HG03025 (cell line): ENCODE results near the gene CYP3A5.
"Not testable (repeated sequence)": the region's sequence is repeated elsewhere in the genome, so short reads cannot be mapped to it uniquely, and the experiment has no call there.

Experiments used
- ATAC-seq: cut with Tn5 transposase; IDR thresholded peaks from one replicate; pipeline ENCODE4 v1.9.1; 2021; ENCODE audit warnings: mild to moderate bottlenecking, moderate library complexity; ENCODE audit not compliant: unreplicated experiment, low FRiP score

CYP3A5 gene

DNA sequence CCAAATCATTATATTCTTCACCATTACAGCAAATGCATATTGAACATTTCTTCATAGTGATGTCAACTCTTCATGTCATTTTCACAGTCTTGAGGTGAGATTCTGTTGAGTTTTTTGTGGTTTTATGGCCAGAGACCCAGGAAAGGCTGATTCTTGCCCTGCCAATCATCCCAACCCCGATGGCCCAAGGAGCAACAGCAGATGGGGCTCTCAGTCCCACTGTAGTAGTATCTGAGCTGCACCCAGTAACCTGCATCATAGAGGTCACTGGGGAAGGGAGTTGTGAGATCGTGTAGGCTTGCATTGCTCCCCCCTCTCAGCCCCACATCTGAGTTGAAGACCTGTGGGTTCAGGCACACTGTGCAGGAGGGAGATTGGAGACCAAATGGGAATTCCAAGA is 36.3 kb downstream of the CYP3A5 start:
- ATAC-seq = no peak

DNA sequence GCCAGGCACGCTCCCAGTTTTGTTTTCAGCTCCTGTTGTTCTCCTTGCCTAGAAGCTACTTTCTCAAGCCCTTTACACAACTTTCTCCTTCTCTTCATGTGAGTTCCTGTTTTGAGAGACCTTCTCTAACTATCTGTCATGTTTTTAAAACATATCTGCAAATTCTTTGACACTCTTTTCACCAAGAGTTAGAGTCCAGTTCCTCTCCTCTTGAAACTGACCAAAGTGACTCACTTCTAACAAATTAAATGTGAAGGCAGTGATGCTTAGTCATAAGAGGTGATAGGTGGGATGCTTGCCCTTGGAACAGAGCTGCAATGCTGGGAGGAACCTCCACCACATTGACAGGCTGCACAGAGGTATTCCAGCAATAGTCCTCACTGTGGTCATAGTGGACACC is 37.8 kb downstream of the CYP3A5 start:
- ATAC-seq = no peak

DNA sequence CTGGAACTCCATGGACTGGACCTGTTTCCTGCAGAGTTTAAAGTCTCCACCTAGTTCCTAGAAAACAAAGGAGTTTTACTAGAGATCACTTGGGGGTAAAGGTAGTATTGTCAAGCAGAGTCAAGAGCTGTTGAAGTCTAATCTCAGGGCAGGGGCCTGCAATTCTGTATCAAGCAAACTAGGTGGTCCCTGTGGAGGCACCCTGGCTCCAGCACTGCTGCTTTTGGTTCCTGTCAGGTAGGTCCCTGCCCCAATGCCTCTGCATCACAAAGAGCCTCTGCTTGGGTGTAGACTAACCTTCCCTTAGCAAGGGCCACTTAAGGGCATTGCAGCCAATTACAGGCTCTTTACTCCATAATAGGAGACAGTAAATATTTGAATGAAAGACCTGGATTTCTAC is 40.5 kb downstream of the CYP3A5 start:
- no peak for ATAC-seq

DNA sequence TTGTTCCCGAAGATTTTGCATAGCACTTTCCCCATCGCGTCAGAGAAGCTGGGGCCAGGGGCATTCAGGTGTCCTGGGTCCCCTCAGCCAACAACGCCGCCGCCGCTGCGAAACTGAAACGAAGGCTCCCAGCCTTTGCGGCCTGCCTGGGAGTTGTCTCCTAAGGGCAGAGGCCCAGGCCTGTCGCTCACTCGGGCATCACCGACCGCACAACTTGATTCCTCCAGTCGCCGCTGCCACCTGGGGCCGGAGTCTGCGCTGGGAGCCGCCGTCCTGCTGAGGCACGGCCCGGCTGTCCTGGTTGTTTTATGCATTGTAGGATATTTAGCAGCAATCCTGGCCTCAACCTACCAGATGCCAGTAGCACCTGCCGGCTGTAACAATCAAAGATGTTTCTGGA is 41.1 kb downstream of the CYP3A5 start:
- ATAC-seq = no peak

DNA sequence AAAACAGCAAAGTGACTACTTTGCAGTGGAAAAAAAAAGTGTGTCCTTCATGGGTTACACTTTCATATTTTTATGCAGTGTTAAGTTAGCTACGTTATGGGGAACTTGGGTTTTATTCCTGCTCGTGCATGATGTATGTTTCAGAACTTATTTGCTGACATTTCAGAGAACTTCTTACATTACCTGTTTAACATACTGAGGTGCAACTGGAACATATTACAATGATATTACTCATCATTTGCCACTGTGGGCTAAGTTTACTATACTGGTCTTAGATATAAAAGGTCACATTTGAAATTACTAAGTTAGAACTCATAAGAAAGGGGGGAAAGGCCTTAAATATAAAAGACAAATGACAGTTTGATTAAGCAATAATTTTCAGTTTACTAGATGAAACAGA is 42.4 kb downstream of the CYP3A5 start:
- not testable (repeated sequence) for ATAC-seq

DNA sequence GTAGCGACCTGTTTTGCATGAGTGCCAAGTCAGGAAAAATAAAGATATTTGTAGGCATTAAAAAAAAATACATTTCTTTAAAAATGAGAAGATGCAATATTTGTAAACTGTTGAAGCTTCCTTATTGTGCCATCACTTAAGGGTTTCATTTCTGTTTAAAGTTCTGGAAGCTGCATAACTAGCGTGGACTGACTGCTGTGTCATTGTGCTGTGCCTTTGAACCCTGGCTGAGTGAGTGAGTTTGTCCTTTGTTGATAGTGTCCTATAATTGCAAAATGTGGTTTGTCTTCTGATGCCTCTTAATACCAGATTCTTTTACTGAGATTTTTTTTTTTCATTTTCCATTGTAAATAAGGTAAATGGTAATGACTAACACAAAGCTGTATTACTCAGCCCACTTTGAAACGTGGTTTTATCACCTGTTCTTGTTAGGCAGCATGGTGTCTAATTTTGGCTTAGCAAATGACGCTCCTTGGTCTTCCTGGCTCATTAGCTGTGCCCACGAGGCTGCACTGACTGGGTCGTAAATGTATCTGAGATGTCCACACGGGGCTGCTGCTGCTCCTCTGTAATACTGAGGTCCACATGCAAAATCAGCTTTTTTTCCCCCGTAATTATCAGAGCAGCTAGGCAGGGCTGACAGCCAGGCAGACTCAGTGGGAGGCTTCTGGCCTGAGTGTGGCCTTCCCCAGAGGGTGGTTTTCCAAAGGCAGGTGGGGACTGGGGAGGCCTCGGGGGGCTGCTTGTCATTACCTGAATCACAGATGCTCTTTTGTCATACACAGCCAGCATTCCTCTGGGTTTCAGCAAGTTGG is 48.3 kb downstream of the CYP3A5 start:
- ATAC-seq = no peak

DNA sequence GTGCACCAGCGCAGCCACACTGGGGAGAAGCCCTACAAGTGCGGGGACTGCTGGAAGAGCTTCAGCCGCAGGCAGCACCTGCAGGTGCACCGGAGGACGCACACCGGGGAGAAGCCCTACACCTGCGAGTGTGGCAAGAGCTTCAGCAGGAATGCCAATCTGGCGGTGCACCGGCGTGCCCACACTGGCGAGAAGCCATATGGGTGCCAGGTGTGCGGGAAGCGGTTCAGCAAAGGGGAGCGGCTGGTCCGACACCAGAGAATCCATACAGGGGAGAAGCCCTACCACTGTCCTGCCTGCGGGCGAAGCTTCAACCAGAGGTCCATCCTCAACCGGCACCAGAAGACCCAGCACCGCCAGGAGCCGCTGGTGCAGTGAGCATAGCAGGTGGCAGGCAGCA is 50.2 kb downstream of the CYP3A5 start:
- ATAC-seq = no peak

DNA sequence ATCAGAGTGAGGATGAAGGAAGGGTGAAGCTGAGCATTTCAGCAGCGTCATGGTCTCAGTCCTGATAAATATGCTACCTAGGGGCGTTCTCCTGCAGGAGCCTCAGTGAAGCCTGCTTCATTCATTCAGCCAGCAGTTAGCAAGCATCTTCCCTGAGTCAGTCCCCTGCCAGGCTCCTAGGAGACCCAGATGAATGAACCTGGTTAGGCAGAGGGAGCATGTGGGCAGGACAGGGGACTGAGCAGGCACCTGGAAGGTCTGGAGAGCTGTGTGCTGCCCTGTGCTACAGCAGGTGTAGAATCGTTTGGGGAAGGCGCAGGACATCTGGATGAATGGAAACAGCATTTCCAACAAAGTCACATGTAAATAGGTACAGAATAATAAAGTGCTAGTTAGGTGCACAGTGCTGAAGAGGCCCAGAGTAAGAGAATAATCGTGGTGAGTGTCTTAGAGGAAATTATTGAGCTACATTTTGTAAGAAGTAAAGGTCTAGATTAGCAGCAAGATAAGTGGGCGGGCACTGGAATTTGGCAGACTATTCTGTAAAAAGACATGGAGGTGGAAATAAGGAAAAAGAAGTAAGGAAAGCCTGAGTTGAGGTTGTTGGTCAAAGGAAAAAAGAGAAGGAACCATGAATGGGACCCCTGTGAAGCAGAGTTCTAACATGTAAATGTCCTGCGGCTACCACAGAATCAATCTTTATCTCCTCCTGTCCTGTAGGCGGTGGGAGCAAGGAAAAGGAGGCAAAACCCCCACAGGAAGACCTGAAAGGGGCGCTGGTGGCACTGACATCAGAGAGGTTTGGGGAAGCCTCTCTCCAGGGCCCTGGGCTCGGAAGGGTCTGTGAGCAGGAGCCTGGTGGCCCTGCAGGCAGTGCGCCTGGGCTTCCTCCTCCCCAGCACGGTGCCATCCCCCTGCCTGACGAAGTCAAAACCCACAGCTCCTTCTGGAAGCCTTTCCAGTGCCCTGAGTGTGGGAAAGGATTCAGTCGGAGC is 51.0 kb downstream of the CYP3A5 start:
- ATAC-seq = no peak

DNA sequence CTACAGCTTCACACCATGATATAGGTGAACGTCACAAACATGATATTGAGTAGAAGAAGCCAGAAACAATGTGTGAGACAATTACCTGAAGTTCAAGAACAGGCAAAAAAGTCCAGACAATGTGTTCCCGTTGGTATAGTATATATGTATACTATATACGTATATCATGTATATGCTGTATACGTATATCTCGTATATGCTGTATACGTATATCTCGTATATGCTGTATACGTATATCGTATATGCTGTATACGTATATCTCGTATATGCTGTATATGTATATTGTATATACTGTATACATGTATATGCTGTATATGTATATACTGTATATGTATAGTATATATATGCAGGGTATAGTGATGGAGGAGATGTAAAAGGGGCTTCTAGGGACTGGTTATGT is 52.3 kb downstream of the CYP3A5 start:
- no peak for ATAC-seq

DNA sequence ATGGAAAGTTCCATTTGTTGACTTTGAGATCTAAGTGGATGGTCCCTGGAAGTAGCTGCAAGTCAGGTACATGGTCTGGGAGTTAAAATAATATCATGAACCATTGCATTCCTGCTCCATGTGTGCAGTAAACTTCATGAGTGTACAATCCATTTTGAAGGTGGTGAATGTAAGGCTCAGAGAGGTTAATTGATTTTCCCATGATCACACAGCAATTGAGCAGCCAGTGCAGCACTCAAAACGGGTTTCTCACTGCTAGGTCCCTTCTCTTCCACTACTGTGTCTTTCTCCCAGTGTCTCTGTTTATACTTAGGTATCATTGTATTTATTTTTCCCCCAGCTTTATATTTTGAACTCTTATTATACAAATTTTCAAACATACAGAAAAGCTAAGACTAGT is 53.1 kb downstream of the CYP3A5 start:
- no peak for ATAC-seq

DNA sequence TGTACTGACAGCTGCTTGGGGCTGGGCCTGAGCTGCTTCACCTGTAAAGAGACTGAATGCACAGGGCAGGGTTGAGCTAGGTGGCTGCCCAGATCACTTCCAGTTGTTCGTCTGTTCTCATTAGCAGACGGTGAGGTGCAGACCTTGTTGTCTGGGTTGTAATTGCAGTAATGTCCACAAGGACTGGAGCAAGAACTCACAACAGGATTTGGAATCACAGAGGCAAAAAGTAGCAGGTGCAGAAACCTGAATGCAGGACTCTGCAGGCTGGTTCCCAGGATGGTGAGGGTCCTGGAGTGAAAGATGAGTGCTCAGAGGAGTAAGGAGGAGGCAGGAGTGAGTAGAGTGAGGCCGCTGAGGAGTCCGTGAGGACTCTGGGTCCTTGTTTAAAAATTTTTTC is 53.8 kb downstream of the CYP3A5 start:
- no peak for ATAC-seq

DNA sequence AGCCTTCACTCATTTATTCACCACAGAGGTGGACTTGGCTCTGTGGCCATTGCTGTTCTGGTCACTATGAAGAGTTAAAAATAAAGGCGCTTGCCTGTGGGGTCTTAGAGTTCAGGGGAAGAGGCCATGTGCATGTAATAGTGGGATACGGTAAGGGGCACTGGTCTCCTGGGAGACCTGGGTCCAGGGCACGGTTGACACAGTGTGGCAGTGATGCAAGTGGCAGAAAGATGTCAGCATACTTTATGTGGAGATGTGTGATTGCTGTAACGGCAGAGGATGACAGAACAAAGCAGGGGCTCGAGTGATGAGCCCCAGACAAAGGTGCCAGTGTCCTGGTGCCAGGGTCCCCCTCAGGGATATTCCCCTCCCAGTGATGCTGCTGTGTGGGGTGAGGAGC is 54.5 kb downstream of the CYP3A5 start:
- no peak for ATAC-seq

DNA sequence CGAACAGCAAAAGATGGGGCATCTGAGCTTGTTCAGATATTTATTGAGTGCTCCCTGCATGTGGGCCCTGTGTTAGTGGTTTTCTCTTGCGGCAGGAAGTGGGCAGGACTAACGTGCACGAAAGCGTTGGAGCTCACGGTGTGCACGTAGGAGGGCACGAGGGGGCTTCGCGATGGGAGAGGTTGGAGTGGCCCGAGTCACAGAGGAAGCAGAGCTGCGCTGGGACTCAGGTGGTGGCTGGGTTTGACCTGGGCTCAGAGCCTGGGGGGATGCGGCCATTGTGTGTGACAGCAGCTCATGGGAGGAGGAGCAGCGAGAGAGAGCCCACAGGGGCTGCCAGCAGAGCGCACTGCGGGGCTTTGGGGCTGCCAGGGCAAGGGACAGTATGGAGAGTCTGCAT is 55.3 kb downstream of the CYP3A5 start:
- no peak for ATAC-seq

DNA sequence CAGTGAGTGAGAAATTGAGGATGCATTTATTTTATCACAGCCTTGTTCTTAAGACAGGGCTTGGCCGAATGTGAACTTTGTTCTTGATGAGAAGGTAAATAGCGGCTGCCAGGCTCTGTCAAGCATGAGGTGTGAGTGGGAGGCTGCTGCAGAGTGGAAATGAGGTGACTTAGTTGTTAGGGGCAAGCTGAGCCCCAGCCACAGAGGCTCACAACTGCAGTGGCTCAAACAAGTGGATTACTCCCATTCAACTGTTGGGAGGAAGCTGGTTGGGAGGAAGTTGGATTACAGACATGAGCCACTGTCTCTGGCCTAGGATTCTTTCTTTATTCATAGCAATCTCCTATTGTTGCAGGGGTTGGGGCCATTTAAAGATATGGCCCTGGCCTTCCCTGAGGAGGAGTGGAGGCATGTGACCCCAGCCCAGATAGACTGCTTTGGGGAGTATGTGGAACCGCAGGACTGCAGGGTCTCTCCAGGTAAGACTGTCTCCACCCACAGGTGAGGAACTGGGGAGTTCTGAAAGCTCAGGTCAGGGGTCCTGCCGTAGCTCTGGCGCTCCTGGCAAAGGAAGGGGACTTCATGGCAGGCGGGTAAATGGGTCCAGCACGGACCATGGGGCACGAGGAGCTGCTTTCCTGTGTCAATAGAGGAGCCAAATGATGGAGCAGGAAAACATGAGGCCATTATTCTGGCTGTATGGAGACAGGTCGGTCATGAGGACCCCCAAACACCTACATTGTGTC is 55.9 kb downstream of the CYP3A5 start:
- ATAC-seq = no peak

DNA sequence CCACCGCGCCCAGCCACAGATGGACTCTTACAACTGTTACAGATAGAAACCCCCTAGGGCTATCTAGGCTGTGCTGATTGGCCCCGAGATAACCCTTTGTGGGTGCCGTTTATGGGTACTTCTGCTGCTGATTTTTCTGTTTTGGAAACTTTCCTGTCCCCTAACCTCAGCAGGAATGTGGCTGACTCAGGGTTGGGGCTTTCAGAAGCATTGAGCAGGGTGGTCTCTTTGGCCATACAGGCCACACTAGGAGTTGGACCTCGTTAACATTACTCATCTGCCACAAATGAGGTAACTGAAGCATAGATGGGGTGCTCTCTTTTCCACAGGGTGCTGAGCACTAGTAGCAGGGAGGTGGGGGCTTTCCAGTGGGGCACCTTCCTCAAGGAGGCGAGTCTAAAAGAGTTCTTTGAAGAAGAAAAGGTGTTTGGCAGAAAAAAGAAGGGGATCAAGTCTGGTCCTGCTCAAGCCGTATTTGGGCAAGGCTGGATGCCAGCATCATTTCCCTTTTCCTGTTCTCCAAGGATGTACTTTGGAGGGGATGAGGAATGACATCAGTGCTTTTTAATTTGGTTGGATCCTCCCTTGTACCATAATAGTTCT is 56.6 kb downstream of the CYP3A5 start:
- no peak for ATAC-seq

DNA sequence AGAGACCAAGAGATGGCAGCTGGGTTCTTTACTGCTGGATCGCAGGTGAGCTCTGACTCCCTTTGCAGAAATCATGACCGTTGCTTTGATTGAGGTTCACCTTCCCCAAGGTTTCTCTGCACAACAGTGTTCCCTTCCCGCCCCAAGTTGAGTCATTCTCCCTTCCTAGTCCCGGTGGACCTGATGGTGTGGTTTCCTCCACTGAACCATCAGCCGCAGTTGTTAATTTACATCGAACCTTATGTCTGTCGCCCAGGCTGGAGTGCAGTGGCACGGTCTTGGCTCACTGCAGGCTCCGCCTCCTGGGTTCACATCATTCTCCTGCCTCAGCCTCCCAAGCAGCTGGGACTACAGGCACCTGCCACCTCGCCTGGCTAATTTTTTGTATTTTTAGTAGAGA is 57.2 kb downstream of the CYP3A5 start:
- ATAC-seq = no peak

DNA sequence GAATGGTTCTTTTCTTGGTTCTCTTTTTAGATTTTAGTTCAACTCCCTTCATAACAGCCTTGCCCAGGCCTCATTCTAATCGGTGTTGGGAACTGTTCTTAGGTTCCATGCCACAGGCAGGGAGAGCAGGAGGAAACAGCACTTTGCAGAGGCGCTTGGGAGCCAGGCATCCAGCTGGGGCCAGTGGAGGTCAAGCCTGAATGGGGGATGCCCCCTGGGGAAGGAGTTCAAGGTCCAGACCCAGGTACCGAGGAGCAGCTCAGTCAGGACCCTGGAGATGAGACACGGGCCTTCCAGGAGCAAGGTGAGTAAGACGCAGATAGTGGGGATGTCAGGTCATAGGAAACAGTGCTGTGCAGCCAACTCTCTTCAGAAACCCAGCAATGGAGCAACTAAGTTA is 58.5 kb downstream of the CYP3A5 start:
- ATAC-seq = no peak

DNA sequence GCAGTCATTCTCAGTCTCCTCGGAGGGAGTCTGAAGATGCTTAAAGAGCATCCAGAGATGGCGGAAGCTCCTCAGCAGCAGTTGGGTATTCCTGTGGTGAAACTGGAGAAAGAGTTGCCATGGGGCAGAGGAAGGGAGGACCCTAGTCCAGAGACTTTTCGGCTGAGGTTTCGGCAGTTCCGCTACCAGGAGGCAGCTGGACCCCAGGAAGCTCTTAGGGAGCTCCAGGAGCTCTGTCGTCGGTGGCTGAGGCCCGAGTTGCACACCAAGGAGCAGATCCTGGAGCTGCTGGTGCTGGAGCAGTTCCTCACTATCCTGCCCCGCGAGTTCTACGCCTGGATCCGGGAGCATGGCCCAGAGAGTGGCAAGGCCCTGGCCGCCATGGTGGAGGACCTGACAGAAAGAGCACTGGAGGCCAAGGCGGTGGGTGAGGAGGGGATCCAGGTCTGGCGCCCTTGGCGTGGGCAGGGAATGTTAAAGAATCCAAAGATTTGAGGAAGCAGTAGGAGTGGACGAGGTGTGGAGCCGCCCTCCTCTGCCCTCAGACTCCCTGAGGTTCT is 60.1 kb downstream of the CYP3A5 start:
- ATAC-seq = no peak

DNA sequence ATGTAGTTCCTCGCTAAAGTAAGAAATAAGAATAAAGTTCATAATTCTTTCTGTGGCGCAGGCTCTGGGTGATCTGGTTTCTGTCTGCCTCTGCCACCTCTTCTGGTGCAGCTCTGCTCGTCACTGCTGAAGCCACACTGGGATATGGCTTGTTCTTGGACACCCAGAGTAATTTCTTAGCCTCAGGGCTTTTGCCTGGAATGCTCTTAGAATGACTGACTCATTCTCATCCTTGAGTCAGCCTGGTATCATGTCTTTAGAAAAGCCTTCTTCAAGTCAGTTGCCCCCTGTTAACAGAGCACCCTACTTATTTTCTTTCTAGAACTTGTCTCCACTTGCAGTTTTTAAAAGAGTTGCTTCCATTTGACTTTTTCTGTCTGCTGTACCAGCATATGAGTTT is 61.1 kb downstream of the CYP3A5 start:
- ATAC-seq = no peak

DNA sequence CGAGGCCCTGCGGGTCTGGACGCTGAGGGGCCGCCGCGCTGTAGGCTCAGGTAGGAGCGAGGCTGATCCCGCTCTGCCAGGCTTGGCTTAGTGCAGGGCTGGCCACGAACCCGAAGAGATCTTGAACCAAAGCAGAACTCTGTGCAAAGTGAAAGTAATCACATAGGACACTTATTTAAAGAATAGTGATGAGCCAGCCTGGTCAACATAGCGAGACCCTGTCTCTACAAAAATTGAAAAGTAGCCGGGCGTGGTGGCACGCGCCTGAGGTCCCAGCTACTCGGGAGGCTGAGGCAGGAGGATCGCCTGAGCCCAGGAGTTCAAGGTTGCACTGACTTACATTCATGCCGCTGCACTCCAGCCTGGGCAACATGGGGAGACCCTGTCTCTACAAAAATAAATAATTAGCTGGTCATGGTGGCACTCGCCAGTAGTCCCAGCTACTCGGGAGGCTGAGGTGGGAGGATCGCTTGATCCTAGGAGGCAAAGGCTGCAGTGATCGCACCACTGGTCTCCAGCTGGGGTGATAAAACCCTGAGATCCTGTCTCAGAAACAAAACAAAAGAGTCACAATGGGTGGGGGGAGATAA is 62.5 kb downstream of the CYP3A5 start:
- no peak for ATAC-seq
